ENCODE results near the gene RAB24.
A peak's percentile ranks its signal among the peaks of the same experiment; 100 is the strongest.

GRCh38 chr5:177303121-177303924 is at the start of gene RAB24, which contains the start of gene PRELID1:
- TF ChIP-seq CTCF (conservative IDR thresholded peaks at IDR 0.05; ENCODE audit: low read depth, low read length) (peak; percentile 34), CHD1 (IDR thresholded peaks at IDR 0.05; ENCODE audit: low read depth, low read length) (no peak)
